Ramos (cell line): ENCODE data around the gene BAG5.
"Not testable (repeated sequence)": the region's sequence is repeated elsewhere in the genome, so short reads cannot be mapped to it uniquely, and the experiment has no call there.

Experiments used
- in situ Hi-C: fragments of 300-500 bp; cut with MboI; formaldehyde crosslinking; loops from one replicate; pipeline ENCODE4 v1.14.3; 2022; ENCODE audit warnings: low sequenced_read_pairs; ENCODE audit not compliant: unreplicated experiment

Gene BAG5

GRCh38 chr14:103512701-103513611 is 49.5 kb downstream of the BAG5 start:
- in situ Hi-C loops: no loop called here

- in situ Hi-C loops: not testable (repeated sequence)
These were observed 50.3 kb downstream of the BAG5 start for GRCh38 chr14:103512180-103512579.

GRCh38 chr14:103510724-103511693 is 51.4 kb downstream of the BAG5 start:
- in situ Hi-C loops: no loop called here

GRCh38 chr14:103509864-103510723 is 52.4 kb downstream of the BAG5 start:
- in situ Hi-C loops: no loop called here

GRCh38 chr14:103508521-103509329 is 53.7 kb downstream of the BAG5 start:
- in situ Hi-C loops: no loop called here

GRCh38 chr14:103507751-103508150 is 54.7 kb downstream of the BAG5 start:
- in situ Hi-C loops: no loop called here
